Measurements from ENCODE around the gene CNFN.

GRCh38 chr19:42421591-42422031, 31.5 kb upstream of the CNFN start:
- TF ChIP-seq CTCF (IDR thresholded peaks at IDR 0.05; ENCODE audit: low read length) = no peak
- TF ChIP-seq EZH2 (IDR thresholded peaks at IDR 0.05; ENCODE audit: borderline replicate concordance, low read length) = no peak

Data from OCI-LY1 (cell line).